NB4 (cell line): ENCODE data around the gene GABRQ.

Experiments used
- CTCF ChIP-seq: IDR thresholded peaks from one replicate; pipeline ENCODE4 v1.5.1; 2012; ENCODE audit warnings: low read depth, low read length
- MAX ChIP-seq: IDR thresholded peaks from 2 replicates; pipeline ENCODE4 v1.6.1; 2011; ENCODE audit warnings: low read depth, low read length
- POLR2A ChIP-seq: IDR thresholded peaks from 2 replicates; pipeline ENCODE4 v1.6.1; 2011; ENCODE audit warnings: mild to moderate bottlenecking; ENCODE audit not compliant: insufficient read length; ENCODE audit errors: extremely low read depth

GRCh38 chrX:152641256-152641875, 3.7 kb downstream of the GABRQ start:
- TF ChIP-seq POLR2A (no peak), CTCF (no peak), MAX (no peak)
